SK-N-MC (cell line): ENCODE results near the gene HSPH1.

Experiments used
- EZH2 ChIP-seq: fragments of 200-600 bp; sonication (generic); IDR thresholded peaks from one replicate; pipeline ENCODE4 v1.6.1; 2017; ENCODE audit warnings: antibody characterized with exemption
- POLR2AphosphoS5 ChIP-seq: IDR thresholded peaks from 2 replicates; pipeline ENCODE4 v1.6.1; 2012; ENCODE audit warnings: mild to moderate bottlenecking, low read depth, low read length, borderline replicate concordance

- no peak for TF ChIP-seq EZH2
- no peak for TF ChIP-seq POLR2AphosphoS5
These were observed 72.8 kb downstream of the HSPH1 start for GRCh38 chr13:31088826-31089420.
